Hepatocyte (in vitro differentiated cells): ENCODE results near the gene PLEKHA7. TPM values are rescaled to one million over a fixed set of nuclear protein-coding genes. Genes with fewer than 3 reads are reported as not detected.
"Not testable (repeated sequence)": the region's sequence is repeated elsewhere in the genome, so short reads cannot be mapped to it uniquely, and the experiment has no call there.

Experiments used
- DNase-seq: peaks from one replicate; pipeline ENCODE4 v3.0.0-alpha.2; 2016; ENCODE audit warnings: low spot score
- H2AFZ ChIP-seq: fragments of 200-600 bp; sonication (generic); 2 replicates; pipeline ENCODE4 v1.6.0; 2016; ENCODE audit warnings: antibody characterized with exemption, mild to moderate bottlenecking
- H3K27ac ChIP-seq: fragments of 200-600 bp; sonication (generic); 2 replicates; pipeline ENCODE4 v1.5.1; 2016; ENCODE audit warnings: mild to moderate bottlenecking
- H3K27me3 ChIP-seq: fragments of 200-600 bp; sonication (generic); 2 replicates; pipeline ENCODE4 v1.6.1; 2016
- H3K36me3 ChIP-seq: fragments of 200-600 bp; sonication (generic); replicated peaks from 2 replicates; pipeline ENCODE4 v1.5.1; 2016; ENCODE audit warnings: low read depth; ENCODE audit not compliant: insufficient read depth
- H3K4me1 ChIP-seq: fragments of 200-600 bp; sonication (generic); 2 replicates; pipeline ENCODE4 v1.5.1; 2016; ENCODE audit warnings: mild to moderate bottlenecking, moderate library complexity; ENCODE audit not compliant: insufficient read depth
- H3K4me2 ChIP-seq: fragments of 200-600 bp; sonication (generic); 2 replicates; pipeline ENCODE4 v1.6.0; 2016
- H3K4me3 ChIP-seq: fragments of 200-600 bp; sonication (generic); 2 replicates; pipeline ENCODE4 v1.5.1; 2016; ENCODE audit warnings: mild to moderate bottlenecking
- H3K79me2 ChIP-seq: fragments of 200-600 bp; sonication (generic); 2 replicates; pipeline ENCODE4 v1.6.0; 2017; ENCODE audit warnings: mild to moderate bottlenecking
- H3K9me2 ChIP-seq: fragments of 200-600 bp; sonication (generic); replicated peaks from 2 replicates; pipeline ENCODE4 v1.6.0; 2017; ENCODE audit warnings: mild to moderate bottlenecking; ENCODE audit not compliant: insufficient read depth
- H3K9me3 ChIP-seq: fragments of 200-600 bp; sonication (generic); 2 replicates; pipeline ENCODE4 v1.5.1; 2016; ENCODE audit warnings: low read depth, mild to moderate bottlenecking
- H4K20me1 ChIP-seq: fragments of 200-600 bp; sonication (generic); 2 replicates; pipeline ENCODE4 v1.6.0; 2016; ENCODE audit warnings: mild to moderate bottlenecking; ENCODE audit not compliant: insufficient read depth, poor library complexity, severe bottlenecking
- EZH2 ChIP-seq: fragments of 200-600 bp; sonication (generic); IDR thresholded peaks from 2 replicates; pipeline ENCODE4 v1.6.1; 2016; ENCODE audit warnings: antibody characterized with exemption, mild to moderate bottlenecking, borderline replicate concordance
- EZH2phosphoT487 ChIP-seq: fragments of 200-600 bp; sonication (generic); IDR thresholded peaks from one replicate; pipeline ENCODE4 v1.6.1; 2018; ENCODE audit warnings: antibody characterized with exemption, mild to moderate bottlenecking, low read depth, moderate library complexity; ENCODE audit not compliant: unreplicated experiment, severe bottlenecking
- WGBS: methylation state at CpG from one replicate; pipeline ENCODE4 v1.1.6; 2016; ENCODE audit warnings: low lambda C conversion rate; ENCODE audit errors: missing lambda C conversion rate; 5-methylcytosine and 5-hydroxymethylcytosine counted together
- polyA plus RNA-seq: library from polyadenylated mRNA; unstranded; fragments of >200 nt; fragmentation: Nextera tagmentation; extraction: Ambion mirVana; gene quantifications from 2 replicates; pipeline ENCODE4 v1.2.1, GENCODE V29; 2016
- total RNA-seq: library from RNA; depleted of rRNA; stranded (reverse); fragments of >200 nt; gene quantifications from 2 replicates; pipeline ENCODE4 v1.2.3, GENCODE V29; 2014
- TF ChIP-seq, protein P1 (sequence below): fragments of 200-600 bp; sonication (generic); IDR thresholded peaks from 2 replicates; pipeline ENCODE4 v1.5.1; 2016; ENCODE audit warnings: antibody characterized with exemption, mild to moderate bottlenecking; ENCODE audit not compliant: poor library complexity

The PLEKHA7 gene
- total and polyA plus RNA-seq, 2 experiments from 2014 or later: 16.7 to 35.6 TPM

DNA sequence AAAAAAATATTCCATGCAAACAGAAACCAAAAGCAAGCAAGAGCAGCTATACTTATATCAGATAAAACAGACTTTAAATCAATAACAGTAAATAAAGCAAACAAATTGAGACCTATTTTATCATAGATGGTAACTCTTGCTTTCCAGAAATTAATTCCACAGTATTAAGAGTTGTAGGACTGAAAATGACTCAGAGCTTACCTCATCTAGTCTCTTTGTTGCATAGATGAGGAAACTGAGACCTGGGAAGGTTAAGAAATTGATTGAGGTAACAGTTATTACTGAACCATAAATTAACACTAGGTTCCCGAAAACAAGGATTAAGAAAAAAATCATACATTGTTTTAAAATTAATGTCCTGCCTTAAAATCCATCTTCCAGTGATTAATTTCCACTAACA, 123.8 kb downstream of the PLEKHA7 start:
- Histone ChIP-seq H3K4me3 (no peak overlapping the region), H3K36me3 (no peaks in the 10 kb centered on the region), H3K9me3 (peaks cover 4% of the 10 kb centered on the region), H4K20me1 (peaks cover 4% of the 10 kb centered on the region), H3K9me2 (no peaks in the 10 kb centered on the region), H3K27me3 (no peaks in the 10 kb centered on the region), H3K4me1 (peaks cover 10% of the 10 kb centered on the region), H2AFZ (no peak overlapping the region), H3K27ac (no peak overlapping the region), H3K79me2 (peaks cover 46% of the 10 kb centered on the region), H3K4me2 (no peak overlapping the region)
- DNase-seq: no peak
- 96% methylated on average over 1 of the region's 1 CpG for WGBS
- TF ChIP-seq, protein P1, sequence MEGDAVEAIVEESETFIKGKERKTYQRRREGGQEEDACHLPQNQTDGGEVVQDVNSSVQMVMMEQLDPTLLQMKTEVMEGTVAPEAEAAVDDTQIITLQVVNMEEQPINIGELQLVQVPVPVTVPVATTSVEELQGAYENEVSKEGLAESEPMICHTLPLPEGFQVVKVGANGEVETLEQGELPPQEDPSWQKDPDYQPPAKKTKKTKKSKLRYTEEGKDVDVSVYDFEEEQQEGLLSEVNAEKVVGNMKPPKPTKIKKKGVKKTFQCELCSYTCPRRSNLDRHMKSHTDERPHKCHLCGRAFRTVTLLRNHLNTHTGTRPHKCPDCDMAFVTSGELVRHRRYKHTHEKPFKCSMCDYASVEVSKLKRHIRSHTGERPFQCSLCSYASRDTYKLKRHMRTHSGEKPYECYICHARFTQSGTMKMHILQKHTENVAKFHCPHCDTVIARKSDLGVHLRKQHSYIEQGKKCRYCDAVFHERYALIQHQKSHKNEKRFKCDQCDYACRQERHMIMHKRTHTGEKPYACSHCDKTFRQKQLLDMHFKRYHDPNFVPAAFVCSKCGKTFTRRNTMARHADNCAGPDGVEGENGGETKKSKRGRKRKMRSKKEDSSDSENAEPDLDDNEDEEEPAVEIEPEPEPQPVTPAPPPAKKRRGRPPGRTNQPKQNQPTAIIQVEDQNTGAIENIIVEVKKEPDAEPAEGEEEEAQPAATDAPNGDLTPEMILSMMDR: no peak
- TF ChIP-seq EZH2: no peak
- no peak for TF ChIP-seq EZH2phosphoT487

DNA sequence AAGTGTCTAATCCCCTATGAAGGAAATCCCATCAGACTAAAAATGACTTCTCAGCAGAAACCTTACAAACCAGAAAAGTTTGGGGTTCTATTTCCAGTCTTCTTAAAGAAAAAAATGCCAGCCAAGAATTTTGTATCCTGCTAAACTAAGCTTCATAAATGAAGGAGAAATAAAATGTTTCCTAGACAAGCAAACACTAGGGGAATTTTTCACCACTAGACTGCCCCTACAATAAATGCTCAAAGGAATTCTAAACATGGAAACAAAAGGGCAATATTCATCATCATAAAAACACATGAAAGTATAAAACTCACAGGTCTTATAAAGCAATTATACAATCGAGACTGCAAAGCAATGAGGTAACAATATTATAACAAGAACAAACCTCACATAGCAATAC, 124.3 kb downstream of the PLEKHA7 start:
- Histone ChIP-seq H3K9me3 (peaks cover 4% of the 10 kb centered on the region), H3K4me3 (no peak overlapping the region), H2AFZ (no peak overlapping the region), H3K4me2 (no peak overlapping the region), H3K4me1 (peaks cover 10% of the 10 kb centered on the region), H3K27ac (peak overlapping the region; percentile 37), H3K27me3 (no peaks in the 10 kb centered on the region), H3K9me2 (no peaks in the 10 kb centered on the region), H3K79me2 (peaks cover 43% of the 10 kb centered on the region), H4K20me1 (peaks cover 2% of the 10 kb centered on the region), H3K36me3 (no peaks in the 10 kb centered on the region)
- DNase-seq: no peak
- 86% methylated on average over 1 of the region's 1 CpG for WGBS
- TF ChIP-seq EZH2 (no peak), EZH2phosphoT487 (no peak)
- TF ChIP-seq, protein P1: no peak

DNA sequence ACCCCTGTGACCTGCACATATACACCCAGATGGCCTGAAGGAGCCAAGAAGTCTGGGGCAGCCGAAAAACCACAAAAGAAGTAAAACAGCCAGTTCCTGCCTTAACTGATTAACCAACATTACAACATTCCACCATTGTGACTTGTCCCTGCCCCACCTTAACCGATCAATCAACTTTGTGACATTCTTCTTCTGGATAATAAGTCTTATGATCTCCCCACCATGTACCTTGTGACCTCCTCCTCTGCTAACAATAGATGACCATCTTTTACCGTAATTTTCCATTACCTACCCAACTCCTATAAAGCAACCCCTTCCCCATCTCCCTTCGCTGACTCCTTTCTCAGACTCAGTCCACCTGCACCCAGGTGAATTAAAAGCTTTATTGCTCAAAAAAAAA, 125.2 kb downstream of the PLEKHA7 start:
- peaks cover 38% of the 10 kb centered on the region for H3K79me2 ChIP-seq
- not testable (repeated sequence) for H3K36me3 ChIP-seq, H3K9me2 ChIP-seq, H2AFZ ChIP-seq, H3K27me3 ChIP-seq, DNase-seq, H3K4me2 ChIP-seq, H3K9me3 ChIP-seq, H3K4me3 ChIP-seq, H3K27ac ChIP-seq, H4K20me1 ChIP-seq
- WGBS: 77% methylated on average over 4 of the region's 4 CpGs
- H3K4me1 ChIP-seq: peaks cover 10% of the 10 kb centered on the region

DNA sequence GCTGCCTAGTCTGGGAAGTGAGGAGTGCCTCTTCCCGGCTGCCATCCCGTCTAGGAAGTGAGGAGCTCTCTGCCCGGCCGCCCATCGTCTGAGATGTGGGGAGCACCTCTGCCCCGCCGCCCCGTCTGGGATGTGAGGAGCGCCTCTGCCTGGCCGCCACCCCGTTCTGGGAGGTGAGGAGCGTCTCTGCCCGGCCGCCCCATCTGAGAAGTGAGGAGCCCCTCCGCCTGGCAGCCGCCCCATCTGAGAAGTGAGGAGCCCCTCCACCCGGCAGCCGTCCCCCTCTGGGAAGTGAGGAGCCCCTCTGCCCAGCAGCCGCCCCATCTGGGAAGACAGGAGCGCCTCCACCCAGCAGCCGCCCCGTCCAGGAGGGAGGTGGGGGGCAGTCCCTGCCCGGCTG, 126.3 kb downstream of the PLEKHA7 start:
- DNase-seq, H3K9me3 ChIP-seq, H4K20me1 ChIP-seq, H3K36me3 ChIP-seq, H3K4me2 ChIP-seq, H3K9me2 ChIP-seq, H3K4me1 ChIP-seq, H2AFZ ChIP-seq, H3K4me3 ChIP-seq, H3K27ac ChIP-seq, H3K27me3 ChIP-seq: not testable (repeated sequence)
- 99% methylated on average over 16 of the region's 23 CpGs for WGBS
- H3K79me2 ChIP-seq: peaks cover 46% of the 10 kb centered on the region

DNA sequence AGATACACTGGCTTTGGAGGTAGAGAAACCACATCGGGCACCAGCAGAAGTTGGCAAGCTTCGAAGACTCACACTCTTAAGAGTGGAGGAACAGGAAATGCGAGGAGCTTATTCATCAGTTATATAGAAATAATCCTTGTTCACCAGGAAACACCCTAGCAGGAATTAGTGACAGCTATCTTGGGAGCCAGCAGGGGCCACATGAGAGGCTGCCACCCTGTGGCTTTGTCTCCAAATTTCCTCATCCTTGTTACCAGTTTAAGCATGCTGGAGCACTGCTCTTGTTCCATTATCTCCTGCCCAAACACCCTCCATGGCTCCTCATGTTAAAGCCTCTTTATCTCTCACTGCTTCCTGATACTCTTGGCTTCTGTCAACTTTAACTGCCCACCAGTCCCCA, 131.0 kb downstream of the PLEKHA7 start:
- no peak overlapping the region for H3K4me3 ChIP-seq
- no peaks in the 10 kb centered on the region for H3K27me3 ChIP-seq
- no peaks in the 10 kb centered on the region for H4K20me1 ChIP-seq
- TF ChIP-seq EZH2phosphoT487 (no peak), EZH2 (no peak)
- TF ChIP-seq, protein P1: peak; percentile 3
- no peaks in the 10 kb centered on the region for H3K36me3 ChIP-seq
- 87% methylated on average over 3 of the region's 3 CpGs for WGBS
- no peak for DNase-seq
- H3K9me3 ChIP-seq: no peaks in the 10 kb centered on the region
- no peaks in the 10 kb centered on the region for H3K9me2 ChIP-seq
- H3K4me2 ChIP-seq: no peak overlapping the region
- no peak overlapping the region for H3K27ac ChIP-seq
- H3K79me2 ChIP-seq: peaks cover 60% of the 10 kb centered on the region
- no peak overlapping the region for H2AFZ ChIP-seq
- no peaks in the 10 kb centered on the region for H3K4me1 ChIP-seq
